HG03457 (cell line): ENCODE results near the gene PHLDA2.

ENCODE experiments used
- ATAC-seq: cut with Tn5 transposase; IDR thresholded peaks from one replicate; pipeline ENCODE4 v1.9.1; 2021; ENCODE audit warnings: moderate number of reproducible peaks; ENCODE audit not compliant: unreplicated experiment

The PHLDA2 gene

GRCh38 chr11:2930704-2931419, 1.6 kb upstream of the PHLDA2 start:
- no peak for ATAC-seq

- ATAC-seq = no peak
These were observed 907 bp upstream of the PHLDA2 start for GRCh38 chr11:2929950-2930703.

GRCh38 chr11:2929531-2929949, 320 bp upstream of the PHLDA2 start:
- ATAC-seq = no peak

GRCh38 chr11:2927851-2928604, 1.2 kb downstream of the PHLDA2 start:
- no peak for ATAC-seq

- no peak for ATAC-seq
These were observed 2.0 kb downstream of the PHLDA2 start for GRCh38 chr11:2927121-2927800.

- no peak for ATAC-seq
These were observed 2.6 kb downstream of the PHLDA2 start for GRCh38 chr11:2926611-2927051.

GRCh38 chr11:2924821-2925675, 4.2 kb downstream of the PHLDA2 start:
- no peak for ATAC-seq

GRCh38 chr11:2924381-2924780, 4.8 kb downstream of the PHLDA2 start:
- ATAC-seq = no peak

- ATAC-seq = no peak
These were observed 5.5 kb downstream of the PHLDA2 start for GRCh38 chr11:2923446-2924375.

GRCh38 chr11:2922655-2923054, 6.6 kb downstream of the PHLDA2 start:
- ATAC-seq = no peak

- ATAC-seq = no peak
These were observed 7.3 kb downstream of the PHLDA2 start for GRCh38 chr11:2921742-2922493.

GRCh38 chr11:2921261-2921660, 8.0 kb downstream of the PHLDA2 start:
- ATAC-seq = no peak

GRCh38 chr11:2920343-2920742, 8.9 kb downstream of the PHLDA2 start:
- no peak for ATAC-seq

GRCh38 chr11:2919837-2920236, 9.4 kb downstream of the PHLDA2 start:
- ATAC-seq = no peak

GRCh38 chr11:2919188-2919587, 10.0 kb downstream of the PHLDA2 start:
- no peak for ATAC-seq

- no peak for ATAC-seq
These were observed 11.3 kb downstream of the PHLDA2 start for GRCh38 chr11:2917842-2918490.

- no peak for ATAC-seq
These were observed 12.2 kb downstream of the PHLDA2 start for GRCh38 chr11:2916892-2917645.
